ENCODE measurements around the gene MYO1H. TPM values are rescaled to one million over a fixed set of nuclear protein-coding genes. Genes with fewer than 3 reads are reported as not detected.

MYO1H gene
- total RNA-seq, 4 donors from 2014 or later: 0.38 TPM; not detected in 3

DNA sequence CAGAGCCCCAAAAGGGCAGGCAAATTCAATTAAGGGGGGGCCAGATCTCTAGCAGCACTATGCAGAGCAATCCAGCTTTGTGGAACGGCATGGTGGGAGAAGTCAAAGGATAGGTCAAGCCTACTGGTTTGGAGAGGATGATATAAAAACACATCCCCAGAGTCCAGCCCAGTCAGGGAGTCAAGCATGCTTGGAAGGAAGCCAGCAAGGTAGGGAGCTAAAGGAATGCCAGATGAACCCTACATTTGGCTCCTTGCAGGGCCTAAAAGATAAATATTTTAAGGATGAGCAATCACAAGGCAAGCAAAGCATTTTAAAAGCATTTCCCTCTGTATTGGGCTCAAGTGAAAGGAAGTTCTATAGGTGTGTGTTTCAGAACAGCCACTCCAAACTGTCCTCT, 108.0 kb downstream of the MYO1H start:
- peaks cover 24% of the 10 kb centered on the region for H3K4me1 ChIP-seq
- no peak for TF ChIP-seq EP300 (IDR thresholded peaks at IDR 0.05)
- no peak for DNase-seq (ENCODE audit: low spot score in 2 of 2)
- H3K27me3 ChIP-seq: no peaks in the 10 kb centered on the region
- no peaks in the 10 kb centered on the region for H3K9me3 ChIP-seq
- peaks cover 81% of the 10 kb centered on the region for H3K36me3 ChIP-seq
- H3K4me3 ChIP-seq: no peak overlapping the region
- no peak overlapping the region for H3K27ac ChIP-seq
- WGBS: 96% methylated on average over 1 of the region's 1 CpG

DNA sequence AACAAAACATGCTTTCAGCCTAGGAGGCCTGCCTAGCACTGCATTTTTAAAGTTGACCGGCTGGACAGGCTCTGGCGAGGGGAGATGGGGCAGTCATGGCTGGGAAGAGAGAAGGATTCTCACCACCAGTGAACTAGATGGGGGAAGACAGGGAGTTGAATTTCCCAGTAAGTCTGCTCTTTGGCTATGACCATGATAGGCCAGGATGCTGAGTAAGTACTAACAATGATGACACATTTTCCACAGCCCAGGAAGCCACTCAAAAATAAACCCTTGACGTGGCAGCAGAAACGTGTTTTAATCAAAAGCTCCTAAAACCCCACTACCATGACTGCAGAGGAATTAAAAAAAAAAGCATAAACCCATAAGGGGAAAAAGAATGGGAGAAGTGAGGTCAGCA, 110.4 kb downstream of the MYO1H start:
- no peaks in the 10 kb centered on the region for H3K27me3 ChIP-seq
- DNase-seq (ENCODE audit: low spot score in 2 of 2): no peak
- H3K9me3 ChIP-seq: no peaks in the 10 kb centered on the region
- no peak for TF ChIP-seq POLR2A (IDR thresholded peaks at IDR 0.05)
- no peak for TF ChIP-seq POLR2AphosphoS5 (IDR thresholded peaks at IDR 0.05)
- no peak for TF ChIP-seq CTCF (IDR thresholded peaks at IDR 0.05)
- TF ChIP-seq EP300 (IDR thresholded peaks at IDR 0.05): no peak
- H3K4me1 ChIP-seq: peaks cover 48% of the 10 kb centered on the region
- H3K36me3 ChIP-seq: peaks cover 57% of the 10 kb centered on the region
- H3K4me3 ChIP-seq: no peak overlapping the region
- peak overlapping the region; percentile 26 for H3K27ac ChIP-seq
- WGBS: 90% methylated on average over 4 of the region's 4 CpGs

- 73% methylated on average over 6 of the region's 6 CpGs for WGBS
- no peak for DNase-seq (ENCODE audit: low spot score in 2 of 2)
- Histone ChIP-seq H3K4me1 (peaks cover 55% of the 10 kb centered on the region), H3K4me3 (no peak overlapping the region), H3K9me3 (no peaks in the 10 kb centered on the region), H3K27ac (peak overlapping the region; percentile 26), H3K36me3 (peaks cover 50% of the 10 kb centered on the region), H3K27me3 (no peaks in the 10 kb centered on the region)
- TF ChIP-seq CTCF (IDR thresholded peaks at IDR 0.05): no peak
- no peak for TF ChIP-seq POLR2AphosphoS5 (IDR thresholded peaks at IDR 0.05)
- TF ChIP-seq EP300 (IDR thresholded peaks at IDR 0.05): no peak
- TF ChIP-seq POLR2A (IDR thresholded peaks at IDR 0.05): no peak
Measured at GRCh38 chr12:109458771-109459208, 111.1 kb downstream of the MYO1H start.

- 77% methylated on average over 6 of the region's 6 CpGs for WGBS
- H3K4me1 ChIP-seq: peaks cover 59% of the 10 kb centered on the region
- no peak for DNase-seq (ENCODE audit: low spot score in 2 of 2)
- H3K36me3 ChIP-seq: peaks cover 46% of the 10 kb centered on the region
- H3K27ac ChIP-seq: no peak overlapping the region
- TF ChIP-seq POLR2AphosphoS5 (IDR thresholded peaks at IDR 0.05): no peak
- no peak for TF ChIP-seq POLR2A (IDR thresholded peaks at IDR 0.05)
- no peak for TF ChIP-seq CTCF (IDR thresholded peaks at IDR 0.05)
- TF ChIP-seq EP300 (IDR thresholded peaks at IDR 0.05): no peak
- H3K9me3 ChIP-seq: no peaks in the 10 kb centered on the region
- H3K27me3 ChIP-seq: no peaks in the 10 kb centered on the region
- H3K4me3 ChIP-seq: no peak overlapping the region
Measured at GRCh38 chr12:109459247-109459646, 111.5 kb downstream of the MYO1H start.

DNA sequence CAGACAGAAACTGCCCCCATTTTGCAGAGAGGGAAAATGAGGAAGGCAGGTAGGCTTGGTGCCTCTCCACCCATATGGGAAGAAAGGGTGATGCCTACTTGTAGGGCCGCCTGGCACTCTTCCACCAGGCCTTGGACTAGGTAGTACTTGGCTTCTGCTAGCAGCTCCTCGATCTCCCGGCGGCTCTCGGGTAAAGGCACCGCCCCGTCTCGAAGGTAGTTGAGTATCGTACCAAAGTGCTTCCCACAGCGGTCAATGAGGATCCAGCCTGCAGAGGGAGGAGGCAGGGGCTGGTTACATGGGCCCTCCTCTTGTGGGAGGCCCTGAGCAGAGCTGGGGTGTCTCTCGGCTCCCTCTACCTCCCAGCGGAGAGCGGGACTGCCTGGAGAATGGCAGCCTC, 112.8 kb downstream of the MYO1H start:
- H3K36me3 ChIP-seq: peaks cover 35% of the 10 kb centered on the region
- no peak for DNase-seq (ENCODE audit: low spot score in 2 of 2)
- peaks cover 72% of the 10 kb centered on the region for H3K4me1 ChIP-seq
- H3K9me3 ChIP-seq: no peaks in the 10 kb centered on the region
- TF ChIP-seq POLR2AphosphoS5 (IDR thresholded peaks at IDR 0.05): no peak
- WGBS: 82% methylated on average over 13 of the region's 13 CpGs
- H3K4me3 ChIP-seq: no peak overlapping the region
- peak overlapping the region; percentile 82 for H3K27ac ChIP-seq
- no peaks in the 10 kb centered on the region for H3K27me3 ChIP-seq

DNA sequence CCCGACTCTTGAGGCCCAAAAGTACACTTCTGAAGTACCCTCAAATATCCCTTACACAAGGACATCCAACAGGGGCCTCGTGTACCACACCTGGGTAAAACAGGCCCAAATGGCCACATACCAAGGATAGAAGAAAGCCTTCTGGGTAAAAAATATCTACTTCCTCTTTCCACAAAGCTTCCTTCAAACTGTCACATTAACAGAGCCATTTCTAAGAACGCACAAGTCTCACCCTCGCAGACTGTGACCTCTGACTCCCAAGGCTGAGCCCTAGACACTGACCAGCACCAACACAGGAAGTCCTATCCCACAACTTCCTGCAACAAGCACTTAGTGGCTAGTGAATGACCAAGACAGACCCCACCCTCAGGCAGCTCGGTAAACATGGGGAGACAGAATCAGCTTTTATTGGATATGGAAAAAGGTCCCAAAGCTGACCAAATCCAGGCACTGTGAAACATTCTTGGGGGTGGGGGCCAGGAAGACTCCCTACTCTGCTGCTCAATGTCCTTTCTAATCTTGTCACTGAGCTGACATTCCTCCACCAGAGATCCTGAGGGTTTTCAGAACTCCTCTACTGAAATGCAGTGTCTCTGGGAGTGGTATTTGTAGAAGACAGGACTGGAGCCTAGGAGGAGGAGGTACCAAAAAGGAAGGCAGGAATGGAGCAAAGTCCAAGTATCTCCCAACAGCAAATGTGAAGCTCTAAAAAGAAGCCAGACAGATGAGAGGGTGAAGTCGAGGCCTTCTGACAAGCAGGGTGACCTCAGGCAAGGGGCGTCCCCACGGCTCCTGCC, 113.5 kb downstream of the MYO1H start:
- Histone ChIP-seq H3K9me3 (no peaks in the 10 kb centered on the region), H3K27me3 (no peaks in the 10 kb centered on the region), H3K36me3 (peaks cover 30% of the 10 kb centered on the region), H3K27ac (peak overlapping the region; percentile 82), H3K4me1 (peaks cover 79% of the 10 kb centered on the region), H3K4me3 (no peak overlapping the region)
- WGBS: 73% methylated on average over 7 of the region's 8 CpGs
- DNase-seq (ENCODE audit: low spot score in 2 of 2): no peak
- TF ChIP-seq POLR2AphosphoS5 (IDR thresholded peaks at IDR 0.05) (no peak), EP300 (IDR thresholded peaks at IDR 0.05) (no peak), POLR2A (IDR thresholded peaks at IDR 0.05) (no peak), CTCF (IDR thresholded peaks at IDR 0.05) (no peak)
